HUDEP-2 (cell line): ENCODE data around the gene GRK3.

ENCODE experiments used
- DNase-seq, 76 experiments: peaks; one replicate each; lab custom pipeline; 2025; ENCODE audit not compliant: unreplicated experiment in 76 of 76; lab: John Stamatoyannopoulos, UW

GRK3 gene

GRCh38 chr22:25718135-25718840, 153.8 kb downstream of the GRK3 start:
- no peak for DNase-seq

DNA sequence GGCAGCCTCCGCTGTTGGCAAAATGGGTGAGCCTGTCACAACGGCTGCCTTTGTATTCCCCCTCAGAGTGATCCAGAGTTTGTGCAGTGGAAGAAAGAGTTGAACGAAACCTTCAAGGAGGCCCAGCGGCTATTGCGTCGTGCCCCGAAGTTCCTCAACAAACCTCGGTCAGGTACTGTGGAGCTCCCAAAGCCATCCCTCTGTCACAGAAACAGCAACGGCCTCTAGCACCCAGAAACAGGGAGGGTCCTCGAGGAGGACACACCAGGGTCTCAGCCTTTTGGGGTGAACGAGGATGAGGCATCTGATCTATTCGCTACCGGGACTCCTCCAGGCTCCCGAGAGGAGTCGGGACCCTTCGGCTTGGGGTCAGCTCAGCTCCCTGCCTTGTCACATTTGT, 157.7 kb downstream of the GRK3 start:
- no peak for DNase-seq

DNA sequence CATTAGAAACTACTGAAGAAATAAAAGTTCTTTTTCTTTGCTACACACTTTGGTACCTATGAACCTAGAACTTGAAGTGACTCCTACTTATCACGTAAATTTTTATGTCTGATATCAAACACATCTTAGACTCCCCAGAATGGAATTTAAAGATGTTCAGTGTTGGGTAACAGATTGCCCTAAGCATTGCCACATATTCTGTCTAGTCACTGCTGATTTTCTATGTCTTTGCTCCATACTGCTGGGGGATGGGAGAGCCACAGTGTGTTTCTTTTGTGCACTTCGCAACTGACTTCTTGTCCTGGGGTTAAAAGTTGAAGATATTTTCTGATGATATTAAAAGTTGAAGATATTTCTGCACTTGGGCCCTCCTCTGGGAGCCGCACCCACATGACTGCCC, 158.2 kb downstream of the GRK3 start:
- DNase-seq, result no peak

- DNase-seq, result peak in 5 of 76 experiments; percentile 2 to 41 (median 19)
Measured at GRCh38 chr22:25726241-25726640, 161.8 kb downstream of the GRK3 start.

DNA sequence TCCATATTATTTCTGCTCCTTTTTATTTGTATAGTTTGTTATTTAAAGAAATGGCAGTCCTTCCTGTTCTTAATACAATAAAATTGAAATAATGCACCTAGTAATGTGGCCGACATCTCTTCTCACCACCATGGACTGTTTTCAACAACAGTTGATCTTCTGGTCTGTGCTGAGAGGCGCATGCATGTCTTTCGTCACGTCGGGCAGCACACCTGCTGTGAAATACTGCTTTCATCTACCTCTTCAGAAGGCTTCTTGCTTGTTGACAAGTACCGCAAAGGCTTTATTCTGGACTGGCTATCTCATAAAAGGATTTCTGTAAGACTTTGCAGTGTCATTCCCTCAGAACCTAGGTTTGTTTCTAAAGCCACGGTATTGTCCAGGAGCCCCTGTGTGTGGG, 163.6 kb downstream of the GRK3 start:
- DNase-seq, result no peak

- DNase-seq, result no peak
Measured at GRCh38 chr22:25729016-25729995, 164.8 kb downstream of the GRK3 start.

DNA sequence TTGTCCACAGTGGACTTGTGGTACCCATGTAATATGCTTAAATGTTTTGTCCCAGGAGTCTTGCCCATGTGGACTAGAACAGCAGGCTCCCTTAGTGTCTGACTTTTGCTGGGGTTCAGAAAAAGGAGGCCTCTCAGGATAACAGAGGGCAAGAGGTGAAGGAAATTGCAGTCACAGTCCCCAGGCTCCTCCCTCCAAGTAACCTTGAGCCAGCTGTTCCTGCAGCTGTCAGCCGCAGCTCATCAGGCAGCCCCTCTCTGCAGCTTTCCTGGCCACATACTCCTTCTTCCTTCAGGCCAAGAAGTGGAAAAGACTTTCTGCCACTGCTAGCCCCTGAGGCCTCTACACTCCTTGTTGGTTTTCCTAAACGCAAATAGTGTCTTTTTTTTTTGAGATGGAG, 171.2 kb downstream of the GRK3 start:
- DNase-seq, result no peak

DNA sequence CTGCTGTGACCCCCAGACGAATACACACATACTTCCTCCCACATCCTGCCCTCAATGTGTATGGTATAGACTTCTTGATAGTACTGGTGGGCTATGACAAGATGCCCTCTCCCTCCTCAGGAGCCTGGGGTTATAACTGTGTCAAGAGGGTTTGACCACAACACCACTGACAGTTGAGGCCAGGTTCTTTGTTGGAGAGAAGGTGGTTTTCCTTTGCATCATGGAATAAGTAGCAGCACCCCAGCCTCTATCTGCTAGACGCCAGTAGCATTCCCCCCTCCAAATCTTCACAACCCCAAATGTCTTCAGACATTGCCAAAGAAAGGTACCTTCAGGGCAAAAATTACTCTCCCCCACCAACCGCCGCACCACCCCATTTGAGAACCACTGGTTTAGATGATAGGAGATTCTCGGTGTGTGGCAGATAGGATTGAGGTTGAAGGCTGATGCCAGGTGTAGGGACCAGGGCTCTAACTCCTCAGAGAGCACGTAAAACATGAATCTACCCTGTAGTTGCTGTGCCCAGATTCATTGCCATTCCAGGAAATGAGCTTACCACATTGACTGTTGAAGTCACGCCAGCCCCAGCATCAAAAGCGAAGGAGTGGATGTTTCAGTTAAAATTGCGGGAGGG, 172.0 kb downstream of the GRK3 start:
- DNase-seq, result no peak

- no peak for DNase-seq
Measured at GRCh38 chr22:25739659-25740344, 175.3 kb downstream of the GRK3 start.

GRCh38 chr22:25741692-25742626, 177.5 kb downstream of the GRK3 start, which contains the start of gene MYO18B:
MYO18B (plus strand) TSS chr22:25742188; CDS start chr22:25761093, 18,905 bp downstream.
- no peak for DNase-seq

DNA sequence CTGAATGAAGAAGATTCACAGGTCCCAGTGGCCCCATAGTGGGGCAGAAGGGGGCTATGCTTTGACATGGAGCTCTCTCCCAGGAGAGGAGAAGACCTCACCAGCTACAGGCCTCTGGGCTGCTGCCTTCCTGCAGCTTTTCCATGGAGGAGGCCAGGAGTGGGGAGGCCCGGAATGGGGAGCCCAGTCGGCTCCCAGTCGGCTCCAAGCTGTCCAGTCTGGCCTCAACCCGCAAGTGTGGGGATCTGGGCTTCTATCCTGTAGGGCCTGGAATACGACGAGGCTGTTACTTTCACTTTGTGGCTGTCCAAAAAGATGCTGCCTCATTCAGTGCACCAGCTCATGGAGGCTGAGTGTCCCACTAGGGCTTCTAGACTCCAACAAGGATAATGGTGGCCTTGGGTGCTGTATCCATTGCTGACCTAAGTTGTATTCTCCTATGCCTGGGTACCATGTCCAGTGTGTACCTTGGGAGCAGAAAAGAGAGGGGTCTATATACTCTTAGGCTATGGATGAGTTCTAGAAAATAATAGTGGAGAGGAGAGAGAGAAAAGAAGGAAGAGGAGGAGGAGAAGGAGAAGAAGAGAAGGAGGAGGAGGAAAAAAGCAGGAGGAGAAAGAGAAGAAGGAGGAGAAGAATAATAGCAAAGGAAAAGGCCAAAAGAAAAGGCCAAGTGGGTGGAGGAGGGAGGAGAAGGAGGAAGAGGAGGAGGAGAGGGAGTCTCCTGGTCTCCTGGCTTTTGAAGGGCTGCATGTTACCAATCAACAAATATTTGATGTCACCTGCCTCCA, 178.6 kb downstream of the GRK3 start:
- DNase-seq, result no peak

- DNase-seq, result no peak
Measured at GRCh38 chr22:25744694-25745093, 180.2 kb downstream of the GRK3 start.

DNA sequence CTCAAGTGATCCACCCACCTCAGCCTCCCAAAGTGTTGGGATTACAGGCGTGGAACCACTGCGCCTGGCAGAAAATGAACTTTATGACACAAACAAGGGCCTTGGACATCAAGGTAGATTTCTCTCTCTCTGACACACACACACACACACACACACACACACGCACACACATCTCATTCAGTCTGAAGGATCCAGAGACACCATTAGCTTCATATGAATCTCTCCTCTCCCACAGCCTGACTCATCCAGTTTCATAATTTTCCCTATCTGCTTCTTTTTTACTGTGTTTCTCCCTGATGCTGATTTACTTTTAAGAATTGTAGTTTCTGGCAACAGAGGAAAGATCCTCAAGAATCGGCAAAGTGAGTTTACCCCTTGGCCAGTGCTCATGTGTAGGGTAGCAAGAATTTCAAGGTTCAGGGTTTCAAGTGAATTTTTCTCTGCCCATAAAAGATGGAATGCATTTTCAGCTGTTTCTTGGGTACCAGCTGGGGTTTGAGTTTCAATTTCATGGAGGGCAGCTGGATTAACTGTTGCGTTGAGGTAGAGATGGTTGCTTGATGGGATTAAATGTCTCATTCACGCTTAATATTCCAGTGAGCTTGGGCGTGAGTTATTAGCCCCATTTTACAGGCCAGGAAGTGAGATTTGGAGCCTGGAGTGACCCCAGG, 181.0 kb downstream of the GRK3 start:
- no peak for DNase-seq

- no peak for DNase-seq
Measured at GRCh38 chr22:25746012-25746373, 181.5 kb downstream of the GRK3 start.

- peak in 9 of 76 experiments; percentile 2 to 27 (median 10) for DNase-seq
Measured at GRCh38 chr22:25747245-25747944, 182.9 kb downstream of the GRK3 start.

- DNase-seq, result no peak
Measured at GRCh38 chr22:25748140-25748539, 183.7 kb downstream of the GRK3 start.

DNA sequence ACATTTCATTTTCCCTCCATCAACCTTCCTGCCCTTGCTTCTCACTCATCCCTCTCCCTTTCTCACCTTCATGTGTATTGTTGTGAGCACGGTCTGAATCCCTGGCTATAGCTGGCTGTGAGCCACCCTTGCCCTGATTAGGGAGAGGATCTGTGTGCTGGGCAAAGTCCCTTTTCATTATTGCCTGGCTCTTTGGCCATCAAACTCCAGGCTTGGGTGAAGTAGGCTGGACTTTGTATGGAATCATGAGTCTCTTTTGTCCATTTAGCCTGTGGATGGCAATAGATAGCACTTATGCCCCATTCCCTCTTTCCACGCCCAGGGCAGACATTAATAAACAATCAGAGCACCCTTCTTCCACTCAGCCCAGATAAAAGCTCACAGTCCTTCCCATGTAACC, 184.2 kb downstream of the GRK3 start:
- no peak for DNase-seq
